ENCODE measurements around the gene TUT1. TPM values are rescaled to one million over a fixed set of nuclear protein-coding genes. Genes with fewer than 3 reads are reported as not detected.

Gene TUT1
- total RNA-seq, 1 donor = 4.3 TPM

DNA sequence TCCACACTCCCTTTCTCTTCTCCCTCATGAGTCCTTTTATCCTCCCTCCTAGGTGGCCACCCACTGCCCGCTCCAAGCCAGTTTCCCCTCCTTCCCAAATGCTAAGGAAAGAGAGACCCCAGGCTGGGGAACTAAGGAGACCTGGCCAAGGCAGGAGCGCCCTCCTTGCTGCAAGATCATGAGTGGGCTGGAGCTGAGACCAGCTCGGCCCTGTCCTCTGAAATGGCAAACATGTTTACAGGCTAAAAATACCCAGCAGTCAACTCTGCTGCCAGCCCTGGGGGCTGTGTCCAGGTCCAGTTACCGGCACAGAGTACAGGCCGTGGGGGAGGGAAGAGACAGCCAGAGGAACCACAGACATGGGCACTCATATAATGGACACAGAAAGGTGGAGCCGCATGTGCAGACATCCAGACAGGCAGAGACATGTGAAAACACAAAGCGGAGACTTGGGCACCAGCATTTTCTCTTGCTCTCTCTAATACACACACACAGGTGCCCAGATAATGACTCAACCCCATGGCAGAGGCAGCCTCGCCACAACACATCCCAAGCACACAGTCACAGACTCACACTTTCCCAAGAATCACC, 43.5 kb downstream of the TUT1 start:
- DNase-seq (ENCODE audit: low read depth) = no peak
- TF ChIP-seq CTCF (IDR thresholded peaks at IDR 0.05; ENCODE audit: insufficient read depth, low read depth, low read length) = no peak
- H3K4me3 ChIP-seq (ENCODE audit: low read depth, low read length) = peak overlapping the region; percentile 98

DNA sequence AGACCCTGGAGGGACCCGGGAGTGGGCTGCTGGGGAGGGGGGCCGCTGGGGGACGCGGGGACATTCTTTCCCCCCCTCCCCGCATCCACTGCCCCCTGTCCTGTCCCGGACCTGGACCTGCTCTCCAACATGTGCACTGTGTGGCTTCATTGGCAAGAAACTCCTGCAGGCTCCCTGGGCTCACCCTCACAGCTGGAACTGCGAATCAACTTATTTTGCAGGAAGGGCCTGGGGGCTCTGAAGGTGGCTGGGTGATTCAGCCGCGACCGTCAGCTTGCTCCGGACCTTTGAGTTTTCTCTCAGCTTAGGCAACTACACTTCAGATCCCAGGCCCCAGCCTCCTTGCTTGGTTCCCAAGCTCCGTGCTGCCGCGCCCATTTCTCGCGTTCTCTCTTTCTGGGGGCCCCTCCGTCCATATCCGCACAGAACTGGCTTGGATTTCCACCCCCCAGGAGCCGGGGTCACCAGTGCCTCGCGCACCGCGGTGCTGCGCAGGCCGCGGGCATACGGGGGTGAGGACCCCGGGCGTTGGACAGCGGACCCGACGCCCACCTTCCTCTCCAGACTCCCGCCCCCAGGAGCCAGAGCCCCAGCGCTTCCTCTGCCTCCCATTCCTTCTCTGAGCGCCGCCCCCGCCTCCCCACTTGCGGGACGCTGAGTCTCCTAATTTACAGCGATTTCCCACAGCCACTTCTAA, 44.2 kb downstream of the TUT1 start:
- TF ChIP-seq CTCF (IDR thresholded peaks at IDR 0.05; ENCODE audit: insufficient read depth, low read depth, low read length) = no peak
- H3K4me3 ChIP-seq (ENCODE audit: low read depth, low read length) = peak overlapping the region; percentile 98
- DNase-seq (ENCODE audit: low read depth) = peak; percentile 61

GRCh38 chr11:62546244-62546928, 44.9 kb downstream of the TUT1 start, which contains the start of gene AHNAK:
Gene AHNAK (minus strand): TSS chr11:62546806. CDS start chr11:62536098, 10,708 bp downstream.
- TF ChIP-seq CTCF (IDR thresholded peaks at IDR 0.05; ENCODE audit: insufficient read depth, low read depth, low read length) = no peak
- DNase-seq (ENCODE audit: low read depth) = peak; percentile 68
- H3K4me3 ChIP-seq (ENCODE audit: low read depth, low read length) = peak within 1 kb of the TSS; percentile 98

DNA sequence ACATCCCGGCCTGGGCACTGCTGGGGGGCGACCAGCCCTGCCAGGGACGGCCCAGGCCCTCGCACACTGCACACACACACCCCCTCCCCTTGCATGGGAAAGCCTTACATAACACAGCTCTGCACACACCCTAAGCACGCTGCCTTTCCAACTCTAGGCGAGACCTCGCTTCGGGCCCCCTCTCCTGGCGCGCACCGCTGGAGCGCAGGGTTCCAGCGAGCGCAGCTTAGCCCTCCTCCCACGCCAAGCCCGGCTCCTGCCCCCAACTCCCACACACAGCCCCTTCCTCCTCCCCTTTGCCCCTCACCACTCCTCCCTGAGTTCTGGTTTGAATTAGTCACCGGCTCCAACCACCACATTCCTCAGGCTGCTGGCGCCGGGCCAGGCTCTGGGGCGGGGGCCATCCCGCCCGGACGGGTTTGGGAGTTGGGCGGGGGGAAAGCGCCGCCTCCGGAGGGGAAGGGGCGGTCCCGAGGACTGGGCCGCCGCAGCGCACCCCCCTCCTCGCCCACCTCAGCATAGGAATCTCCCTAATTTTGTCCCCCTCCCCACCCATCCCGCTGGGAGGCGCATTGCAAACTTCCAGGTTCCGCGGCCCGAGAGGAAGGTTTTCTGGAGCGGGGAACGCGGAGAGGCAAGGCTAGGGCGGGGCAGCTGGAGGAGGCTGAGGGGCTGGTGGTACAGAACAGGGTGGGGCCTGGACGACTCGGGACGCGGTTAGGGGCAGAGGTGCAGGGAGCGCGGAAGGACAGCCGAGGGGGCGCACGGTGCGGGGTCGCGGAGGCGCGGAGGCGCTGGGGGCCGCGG, 45.7 kb downstream of the TUT1 start:
- DNase-seq (ENCODE audit: low read depth) = peak; percentile 95

GRCh38 chr11:62544581-62545436, 46.5 kb downstream of the TUT1 start:
- peak overlapping the region; percentile 98 for H3K4me3 ChIP-seq (ENCODE audit: low read depth, low read length)
- DNase-seq (ENCODE audit: low read depth) = no peak
- TF ChIP-seq CTCF (IDR thresholded peaks at IDR 0.05; ENCODE audit: insufficient read depth, low read depth, low read length) = no peak

More for the DNA sequence above, 45.7 kb downstream of the TUT1 start:
- TF ChIP-seq CTCF (IDR thresholded peaks at IDR 0.05; ENCODE audit: insufficient read depth, low read depth, low read length) = peak; percentile 4
- H3K4me3 ChIP-seq (ENCODE audit: low read depth, low read length) = peak overlapping the region; percentile 98
